GM18526 (cell line): Measurements from ENCODE around the gene KRTAP2-2.
"Not testable (repeated sequence)": the region's sequence is repeated elsewhere in the genome, so short reads cannot be mapped to it uniquely, and the experiment has no call there.

Experiments used
- POLR2A ChIP-seq: IDR thresholded peaks from 3 replicates; pipeline ENCODE4 v1.6.1; 2011; ENCODE audit not compliant: insufficient read length; ENCODE audit errors: extremely low read depth

KRTAP2-2 gene

DNA sequence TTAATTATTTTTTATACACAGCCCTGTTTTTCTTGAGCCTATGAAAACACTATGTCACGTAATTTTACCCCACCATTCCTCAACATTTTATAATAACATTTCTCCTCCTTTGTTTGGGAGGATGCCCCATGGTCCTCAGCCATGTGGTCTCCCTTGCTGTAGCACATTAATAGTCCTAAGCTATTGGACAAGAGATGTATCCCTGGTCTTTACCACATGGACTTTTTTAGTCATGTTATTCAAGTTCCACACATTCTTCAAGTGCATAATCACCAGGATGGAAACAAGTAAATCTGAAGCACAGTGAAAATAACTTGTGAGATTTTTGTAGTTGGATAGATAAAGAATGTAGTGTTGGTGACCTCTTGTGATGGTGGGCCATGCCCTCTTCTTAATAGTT is 6.9 kb upstream of the KRTAP2-2 start:
- no peak for TF ChIP-seq POLR2A

DNA sequence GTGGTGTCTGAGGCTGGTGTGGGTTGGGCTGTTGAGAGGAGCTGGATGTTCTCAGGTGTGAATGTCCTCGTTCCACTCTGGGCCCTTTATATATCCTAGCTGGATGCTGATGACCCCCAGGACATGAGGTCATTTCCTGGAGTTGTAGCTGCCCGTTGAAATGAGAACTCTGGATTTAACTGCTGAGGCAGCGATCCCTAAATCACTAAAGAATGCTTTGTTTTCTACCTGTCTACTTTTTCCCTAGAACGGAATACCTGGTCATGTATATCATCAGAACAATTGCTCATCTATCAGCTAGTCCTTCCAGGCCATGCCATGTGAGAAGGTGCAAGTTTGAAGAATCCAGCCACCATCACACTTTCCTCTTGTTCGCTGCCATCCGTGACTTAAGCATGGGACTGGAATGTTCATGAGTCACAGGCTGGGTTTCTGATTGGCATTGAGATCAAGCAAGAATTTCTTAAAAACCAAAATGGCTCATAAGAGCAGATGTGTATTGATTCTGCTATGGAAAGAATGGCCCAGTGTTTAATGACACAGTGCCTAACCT is 5.1 kb upstream of the KRTAP2-2 start, which contains the start of gene KRTAP2-3:
TSS of gene KRTAP2-3 (minus strand) at position 63 of the 553 bp plus-strand sequence. CDS start 64 bp downstream, outside the sequence.
- no peak for TF ChIP-seq POLR2A

GRCh38 chr17:41058741-41059140 is 3.7 kb upstream of the KRTAP2-2 start:
- no peak for TF ChIP-seq POLR2A

DNA sequence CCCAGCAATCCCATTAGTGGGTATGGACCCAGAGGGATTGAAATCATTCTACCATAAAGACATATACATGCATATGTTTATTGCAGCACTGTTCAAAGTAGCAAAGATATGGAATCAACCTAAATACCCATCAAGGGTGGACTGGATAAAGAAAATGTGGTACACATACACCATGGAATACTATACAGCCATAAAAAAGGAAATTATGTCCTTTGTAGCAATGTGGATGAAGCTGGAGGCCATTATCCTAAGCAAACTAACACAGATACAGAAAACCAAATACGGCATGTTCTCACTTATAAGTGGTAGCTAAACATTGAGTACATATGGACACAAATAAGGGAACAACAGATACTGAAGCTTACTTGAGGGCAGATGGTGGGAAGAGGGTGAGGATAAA is 2.5 kb upstream of the KRTAP2-2 start:
- TF ChIP-seq POLR2A, result no peak

GRCh38 chr17:41054025-41054424 is 1.0 kb downstream of the KRTAP2-2 start:
- TF ChIP-seq POLR2A, result no peak

DNA sequence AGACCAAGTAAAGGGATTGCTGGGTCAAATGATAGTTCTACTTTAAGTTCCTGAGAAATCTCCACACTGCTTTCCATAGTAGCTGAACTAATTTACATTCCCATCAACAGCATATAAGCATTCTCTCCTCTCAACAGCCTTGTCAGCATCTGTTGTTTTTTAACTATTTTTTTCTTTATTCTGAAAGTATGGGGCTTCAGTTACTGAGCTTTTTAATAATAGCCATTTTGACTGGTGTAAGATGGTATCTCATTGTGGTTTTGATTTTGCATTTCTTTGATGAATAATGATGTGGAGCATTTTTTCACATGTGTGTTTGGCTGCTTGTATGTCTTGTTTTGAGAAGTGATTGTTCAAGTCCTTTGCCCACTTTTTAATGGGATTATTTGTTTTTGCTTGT is 2.5 kb downstream of the KRTAP2-2 start:
- TF ChIP-seq POLR2A, result no peak

DNA sequence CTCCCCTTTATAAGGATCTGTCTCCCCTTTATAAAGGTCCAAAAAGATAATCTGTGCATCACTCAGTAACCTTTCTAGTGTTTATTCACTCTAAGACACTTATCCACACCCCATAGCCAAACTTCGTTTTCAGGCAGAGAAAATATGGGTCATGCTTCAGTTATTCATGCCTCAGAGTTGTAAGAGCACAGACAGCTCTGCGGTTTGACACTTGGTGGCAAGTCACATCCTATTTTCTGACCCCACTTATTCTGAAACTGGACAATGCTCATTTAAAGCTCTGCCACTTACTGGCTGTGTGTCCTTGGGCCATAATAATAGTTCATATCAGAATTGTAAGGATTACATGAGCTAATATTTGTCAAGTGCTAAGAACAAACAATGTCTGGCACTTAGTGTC is 5.9 kb downstream of the KRTAP2-2 start:
- TF ChIP-seq POLR2A, result no peak

- no peak for TF ChIP-seq POLR2A
Observed at GRCh38 chr17:41048441-41048840, 6.6 kb downstream of the KRTAP2-2 start.

GRCh38 chr17:41046735-41047465 is 8.1 kb downstream of the KRTAP2-2 start, which contains the start of gene KRTAP2-1:
Gene KRTAP2-1, minus strand, starts transcription at chr17:41047316. Its CDS starts 49 bp downstream, at chr17:41047267.
- not testable (repeated sequence) for TF ChIP-seq POLR2A

- no peak for TF ChIP-seq POLR2A
Observed at GRCh38 chr17:41042953-41043352, 12.1 kb downstream of the KRTAP2-2 start.

DNA sequence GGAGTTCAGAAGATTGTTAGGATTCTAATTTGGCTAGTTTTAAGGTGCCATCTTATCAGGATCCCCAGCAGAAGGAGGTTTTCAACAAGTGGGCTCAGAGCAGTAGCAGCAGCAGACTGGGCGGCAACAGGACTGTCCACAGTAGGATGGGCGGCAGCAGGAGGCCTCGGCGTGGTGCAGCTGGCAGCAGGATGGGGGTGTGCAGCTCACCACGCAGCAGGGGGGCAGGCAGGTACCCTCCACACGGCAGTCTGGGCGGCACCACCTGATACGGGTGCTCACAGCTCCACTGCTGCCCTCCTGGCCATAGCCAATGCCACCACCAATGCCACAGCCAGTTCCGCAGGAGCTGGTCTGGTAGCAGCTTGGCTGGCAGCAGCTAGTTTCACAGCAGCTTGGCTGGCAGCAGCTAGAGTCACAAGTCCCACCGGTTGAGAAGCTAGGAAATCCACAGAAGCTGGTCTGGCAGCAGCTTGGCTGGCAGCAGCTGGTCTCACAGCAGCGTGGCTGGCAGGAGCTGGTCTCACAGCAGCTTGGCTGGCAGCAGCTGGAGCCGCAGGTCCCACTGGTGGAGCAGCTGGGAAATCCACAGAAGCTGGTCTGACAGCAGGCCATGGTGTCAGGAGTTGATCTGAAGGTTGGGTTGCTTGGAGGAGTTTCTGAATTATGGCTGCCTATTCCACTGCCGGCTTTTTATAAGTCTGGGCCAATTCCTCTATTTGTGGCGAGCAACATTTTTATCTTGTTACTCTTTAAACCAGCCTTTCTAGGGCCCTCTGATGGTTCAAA is 14.1 kb downstream of the KRTAP2-2 start, which contains the start of gene KRTAP1-1:
TSS of gene KRTAP1-1 (minus strand) at position 668 of the 789 bp plus-strand sequence. CDS start at position 615, 53 bp downstream.
- TF ChIP-seq POLR2A, result not testable (repeated sequence)

GRCh38 chr17:41037853-41038350 is 17.1 kb downstream of the KRTAP2-2 start:
- TF ChIP-seq POLR2A, result no peak

DNA sequence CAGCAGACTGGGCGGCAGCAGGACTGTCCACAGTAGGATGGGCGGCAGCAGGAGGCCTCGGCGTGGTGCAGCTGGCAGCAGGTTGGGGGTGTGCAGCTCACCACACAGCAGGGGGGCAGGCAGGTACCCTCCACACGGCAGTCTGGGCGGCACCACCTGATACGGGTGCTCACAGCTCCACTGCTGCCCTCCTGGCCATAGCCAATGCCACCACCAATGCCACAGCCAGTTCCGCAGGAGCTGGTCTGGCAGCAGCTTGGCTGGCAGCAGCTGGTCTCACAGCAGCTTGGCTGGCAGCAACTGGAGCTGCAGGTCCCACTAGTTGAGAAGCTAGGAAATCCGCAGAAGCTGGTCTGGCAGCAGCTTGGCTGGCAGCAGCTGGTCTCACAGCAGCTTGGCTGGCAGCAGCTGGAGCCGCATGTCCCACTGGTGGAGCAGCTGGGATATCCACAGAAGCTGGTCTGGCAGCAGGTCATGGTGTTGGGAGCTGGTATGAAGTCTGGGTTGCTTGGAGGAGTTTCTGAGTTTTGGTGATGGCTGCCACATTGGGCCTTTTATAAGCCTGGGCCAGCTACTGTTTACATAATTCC is 20.6 kb downstream of the KRTAP2-2 start, which contains the start of gene KRTAP1-3:
TSS of gene KRTAP1-3 (minus strand) at position 529 of the 590 bp plus-strand sequence. CDS start at position 476, 53 bp downstream.
- TF ChIP-seq POLR2A, result not testable (repeated sequence)

DNA sequence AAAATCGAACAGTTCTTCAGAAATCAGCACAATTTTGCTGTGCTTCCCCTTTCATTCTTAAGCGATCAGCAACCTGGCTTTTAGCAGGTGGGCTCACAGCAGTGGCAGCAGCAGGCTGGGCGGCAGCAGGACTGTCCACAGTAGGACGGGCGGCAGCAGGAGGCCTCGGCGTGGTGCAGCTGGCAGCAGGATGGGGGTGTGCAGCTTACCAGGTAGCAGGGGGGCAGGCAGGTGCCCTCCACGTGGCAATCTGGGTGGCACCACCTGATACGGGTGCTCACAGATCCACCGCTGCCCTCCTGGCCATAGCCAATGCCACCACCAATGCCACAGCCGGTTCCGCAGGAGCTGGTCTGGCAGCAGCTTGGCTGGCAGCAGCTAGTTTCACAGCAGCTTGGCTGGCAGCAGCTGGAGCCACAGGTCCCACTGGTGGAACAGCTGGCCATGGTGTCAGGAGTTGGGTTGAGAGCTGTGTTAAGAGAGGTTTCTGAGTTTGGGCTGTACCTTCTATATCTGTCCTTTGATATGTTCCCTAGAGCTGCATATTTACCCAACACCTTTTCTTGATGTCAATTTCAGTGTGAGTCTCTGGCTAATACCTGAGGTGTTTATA is 25.3 kb downstream of the KRTAP2-2 start, which contains the start of gene KRTAP1-4:
TSS of gene KRTAP1-4 (minus strand) at position 563 of the 613 bp plus-strand sequence. CDS start at position 446, 117 bp downstream.
- no peak for TF ChIP-seq POLR2A
